Measurements from ENCODE around the gene SLC26A9.

The SLC26A9 gene

DNA sequence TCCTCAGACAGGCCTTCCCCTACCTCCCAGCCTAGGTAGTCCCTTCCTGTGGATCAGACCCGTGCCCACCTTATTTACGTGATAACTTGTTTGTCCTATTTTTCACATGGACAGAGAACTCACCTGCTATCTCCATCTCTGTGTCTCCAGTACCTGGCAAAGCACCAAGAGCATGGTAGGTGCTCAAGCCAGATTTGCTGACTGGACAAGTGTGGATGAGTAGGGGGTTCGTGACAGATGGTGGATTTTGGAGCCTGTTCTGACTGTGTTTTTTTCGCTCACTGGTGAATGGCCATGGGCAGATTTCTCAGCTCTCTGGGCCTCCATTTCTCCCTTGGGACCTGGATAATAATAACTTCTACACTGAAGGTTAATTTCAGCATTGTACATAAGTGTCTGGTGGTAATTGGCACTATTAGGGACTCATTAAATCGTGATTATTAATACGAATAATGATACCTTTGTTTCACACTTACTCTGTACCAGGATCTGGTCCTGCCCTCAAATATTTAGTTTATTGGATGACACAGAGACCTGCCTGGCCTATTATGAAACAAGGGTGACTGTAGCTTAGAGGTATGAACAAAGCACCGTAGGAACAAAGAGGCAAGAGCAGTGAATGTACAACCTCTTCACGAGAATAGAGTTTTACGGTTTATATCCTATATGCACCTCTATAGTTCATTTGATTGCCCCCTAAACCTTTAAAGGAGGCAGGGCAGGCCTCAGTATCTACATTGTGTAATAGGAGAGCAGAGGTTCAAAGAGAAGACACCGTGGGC is 24.5 kb upstream of the SLC26A9 start:
- DNase-seq (ENCODE audit: extremely low read depth, low read depth), result no peak
- TF ChIP-seq, protein P1, sequence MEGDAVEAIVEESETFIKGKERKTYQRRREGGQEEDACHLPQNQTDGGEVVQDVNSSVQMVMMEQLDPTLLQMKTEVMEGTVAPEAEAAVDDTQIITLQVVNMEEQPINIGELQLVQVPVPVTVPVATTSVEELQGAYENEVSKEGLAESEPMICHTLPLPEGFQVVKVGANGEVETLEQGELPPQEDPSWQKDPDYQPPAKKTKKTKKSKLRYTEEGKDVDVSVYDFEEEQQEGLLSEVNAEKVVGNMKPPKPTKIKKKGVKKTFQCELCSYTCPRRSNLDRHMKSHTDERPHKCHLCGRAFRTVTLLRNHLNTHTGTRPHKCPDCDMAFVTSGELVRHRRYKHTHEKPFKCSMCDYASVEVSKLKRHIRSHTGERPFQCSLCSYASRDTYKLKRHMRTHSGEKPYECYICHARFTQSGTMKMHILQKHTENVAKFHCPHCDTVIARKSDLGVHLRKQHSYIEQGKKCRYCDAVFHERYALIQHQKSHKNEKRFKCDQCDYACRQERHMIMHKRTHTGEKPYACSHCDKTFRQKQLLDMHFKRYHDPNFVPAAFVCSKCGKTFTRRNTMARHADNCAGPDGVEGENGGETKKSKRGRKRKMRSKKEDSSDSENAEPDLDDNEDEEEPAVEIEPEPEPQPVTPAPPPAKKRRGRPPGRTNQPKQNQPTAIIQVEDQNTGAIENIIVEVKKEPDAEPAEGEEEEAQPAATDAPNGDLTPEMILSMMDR (IDR thresholded peaks at IDR 0.05; ENCODE audit: low read depth, low read length), result no peak

DNA sequence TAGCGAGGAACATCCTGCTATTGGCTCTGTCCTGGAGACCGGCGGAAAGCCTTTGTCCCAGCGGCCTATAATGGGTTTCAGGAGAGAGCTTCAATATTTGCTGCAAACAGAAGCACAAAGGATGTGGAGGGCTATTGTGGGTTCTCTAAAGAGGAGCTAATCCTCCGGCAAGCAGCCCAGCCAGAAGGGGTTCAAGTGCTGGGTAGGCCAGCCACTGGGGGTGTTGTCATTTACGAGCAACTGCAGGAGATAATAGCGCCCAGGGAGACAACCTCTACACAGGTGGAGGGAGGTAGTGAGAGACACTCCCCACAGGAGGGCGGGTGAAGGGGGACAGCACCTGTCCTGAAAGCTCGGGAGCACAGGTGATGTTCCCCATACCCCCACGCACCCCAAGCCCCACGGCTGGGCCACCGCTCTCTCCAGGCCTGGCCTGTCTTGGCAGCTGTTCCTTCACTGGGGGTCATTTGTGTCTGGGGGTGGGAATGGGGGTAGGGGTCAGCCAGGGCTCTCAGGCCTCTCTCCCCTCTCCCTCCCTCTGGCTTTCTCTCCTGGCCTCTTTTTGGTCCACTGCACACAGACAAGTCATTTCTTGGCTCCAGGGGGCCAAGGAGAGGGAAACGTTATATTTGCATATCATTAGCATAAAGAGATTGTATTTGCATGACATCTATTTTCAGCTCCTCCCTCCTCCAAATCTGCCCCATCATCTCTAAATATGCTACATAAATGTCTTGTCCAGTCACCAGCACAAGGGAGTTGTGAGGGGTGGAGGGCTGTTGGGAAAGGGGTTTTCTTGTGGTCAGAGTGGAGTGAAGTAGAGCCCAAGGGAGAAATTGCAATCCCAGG is 22.0 kb upstream of the SLC26A9 start:
- DNase-seq (ENCODE audit: extremely low read depth, low read depth), result no peak
- TF ChIP-seq, protein P1 (IDR thresholded peaks at IDR 0.05; ENCODE audit: low read depth, low read length), result no peak

DNA sequence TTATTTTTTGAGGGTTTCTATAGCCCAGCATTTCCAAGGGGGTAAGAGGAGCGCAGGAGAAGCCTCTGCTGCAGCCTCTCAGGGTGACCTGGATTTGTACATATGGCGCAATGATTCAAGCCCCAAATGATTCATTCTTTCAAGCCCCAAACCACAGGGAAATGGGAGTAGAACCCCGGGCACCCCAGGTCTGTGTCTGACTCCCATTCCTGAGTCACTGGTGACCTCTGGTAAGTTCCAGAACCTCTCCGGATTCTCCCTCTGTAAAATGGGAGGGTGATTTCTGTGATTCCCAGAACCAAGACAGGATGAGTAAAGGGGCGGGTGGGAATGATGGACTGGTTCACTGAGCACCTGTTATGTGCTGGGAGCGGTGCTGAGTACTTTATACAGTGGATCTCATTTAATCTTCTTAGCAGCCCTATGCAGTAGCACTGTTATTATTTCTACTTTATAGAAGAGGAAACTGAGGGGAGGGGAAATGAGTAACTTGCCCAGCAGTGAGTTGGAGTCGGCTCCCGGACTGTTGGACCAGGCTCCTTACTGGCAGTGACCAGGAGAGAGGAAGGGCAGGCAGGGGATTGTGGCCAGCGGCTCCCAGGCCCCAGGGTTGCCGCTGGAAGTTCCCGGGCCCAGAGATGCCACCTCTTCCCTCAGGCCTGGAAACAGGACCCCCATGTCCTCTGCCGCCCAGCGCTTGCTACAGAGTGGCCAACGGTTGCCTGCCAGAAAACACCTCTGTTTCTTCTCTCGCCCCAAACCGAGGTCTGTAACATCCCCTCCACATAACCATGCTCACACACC is 20.3 kb upstream of the SLC26A9 start:
- TF ChIP-seq, protein P1 (IDR thresholded peaks at IDR 0.05; ENCODE audit: low read depth, low read length), result no peak
- no peak for DNase-seq (ENCODE audit: extremely low read depth, low read depth)

DNA sequence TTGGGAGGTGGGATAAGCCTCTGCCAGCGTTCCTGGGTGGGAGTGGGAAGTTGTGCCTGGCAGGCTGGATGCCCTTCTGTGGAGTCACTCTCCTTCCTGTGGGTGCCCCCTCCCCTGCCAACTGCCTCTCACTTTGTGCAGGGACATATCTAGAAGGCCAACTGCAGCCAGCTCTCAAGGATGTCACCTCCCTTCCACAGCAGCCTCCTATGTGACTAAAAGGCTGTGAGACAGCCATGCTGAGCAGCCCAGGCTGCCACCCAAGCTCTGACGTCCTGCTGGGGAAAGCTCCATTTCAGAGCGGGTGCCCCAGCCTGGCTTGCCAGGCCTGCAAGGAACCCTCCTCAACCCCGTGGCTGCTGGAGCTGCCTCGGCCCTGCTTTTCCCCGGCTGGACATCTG is 19.6 kb upstream of the SLC26A9 start:
- TF ChIP-seq, protein P1 (IDR thresholded peaks at IDR 0.05; ENCODE audit: low read depth, low read length), result no peak
- no peak for DNase-seq (ENCODE audit: extremely low read depth, low read depth)

DNA sequence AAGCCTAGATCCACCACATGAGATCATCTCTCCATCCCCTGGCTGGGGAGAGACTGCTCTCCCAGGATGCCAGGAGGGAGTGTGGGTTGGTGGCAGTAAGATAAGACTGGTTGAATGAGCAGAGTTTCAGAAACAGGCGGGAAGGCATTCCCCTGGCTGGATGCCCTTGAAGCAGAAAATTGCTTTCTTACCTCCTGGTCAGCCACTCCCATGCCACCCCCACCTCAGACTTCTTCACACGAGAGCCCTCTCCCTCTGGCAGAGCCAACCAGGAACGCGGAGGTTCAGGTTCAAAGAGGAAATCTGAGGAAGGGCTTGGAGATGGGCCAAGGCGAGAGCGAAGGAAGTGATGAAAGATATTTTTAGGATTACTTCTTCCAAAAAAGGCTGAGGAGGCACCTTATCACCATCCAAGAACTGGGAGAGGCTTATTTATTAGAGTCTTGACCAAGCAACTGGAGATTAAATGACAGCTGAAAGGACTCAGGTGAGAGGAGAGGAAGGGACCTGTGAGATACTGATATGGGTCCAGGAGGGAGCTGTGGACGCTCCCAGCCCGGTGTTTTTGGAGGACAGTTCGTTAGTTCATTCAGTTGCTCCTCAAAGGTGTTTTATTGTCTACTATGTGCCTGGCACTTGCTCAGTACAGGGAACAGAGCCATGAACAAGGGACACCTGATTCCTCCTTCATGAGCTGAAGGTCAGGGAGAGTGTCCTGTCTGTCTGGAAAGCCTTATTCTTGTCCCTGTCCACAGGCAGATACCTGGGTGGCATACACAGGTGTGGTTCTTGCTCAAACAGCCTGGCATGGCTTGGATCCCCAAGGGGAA is 18.9 kb upstream of the SLC26A9 start:
- TF ChIP-seq, protein P1 (IDR thresholded peaks at IDR 0.05; ENCODE audit: low read depth, low read length), result no peak
- no peak for DNase-seq (ENCODE audit: extremely low read depth, low read depth)

DNA sequence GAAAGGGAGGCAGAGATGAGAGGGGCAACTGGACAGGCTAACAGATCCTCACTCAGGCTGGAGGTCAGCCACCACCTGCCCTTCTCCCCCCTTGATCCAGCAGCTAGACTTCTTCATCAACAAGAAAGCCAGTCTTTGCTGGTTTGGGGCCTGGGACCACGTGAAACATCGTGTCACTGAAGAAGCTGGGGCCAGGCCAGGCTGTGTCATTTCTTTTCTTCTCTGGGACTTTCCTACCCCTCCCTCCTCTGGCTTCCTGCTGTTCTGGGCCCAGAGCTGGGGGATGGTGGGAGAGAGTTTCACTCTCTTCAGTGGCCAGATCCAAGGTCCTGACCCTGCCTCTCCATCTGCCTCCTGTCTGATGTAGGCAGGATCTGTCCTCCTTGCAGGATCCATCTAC is 18.1 kb upstream of the SLC26A9 start:
- TF ChIP-seq, protein P1 (IDR thresholded peaks at IDR 0.05; ENCODE audit: low read depth, low read length), result no peak
- no peak for DNase-seq (ENCODE audit: extremely low read depth, low read depth)

All from AG09319 (cell line).